ENCODE data around the gene SYPL1. TPM values are rescaled to one million over a fixed set of nuclear protein-coding genes. Genes with fewer than 3 reads are reported as not detected.
A peak's percentile ranks its signal among the peaks of the same experiment; 100 is the strongest.

SYPL1 gene
- total and polyA plus RNA-seq, 12 donors = 58.5 to 121 (median 75.1) TPM

- H3K27me3 ChIP-seq = no peaks in the 10 kb centered on the region
- no peak for TF ChIP-seq CTCF (IDR thresholded peaks at IDR 0.05)
- intact Hi-C loops (cut with DNase I) = no loop called here
- no peak for ATAC-seq
- no peak overlapping the region for H3K27ac ChIP-seq
- no peak for DNase-seq
- peaks cover 0 to 21% (median 7%) of the 10 kb centered on the region in 9 donors for H3K4me1 ChIP-seq
- H3K36me3 ChIP-seq = peaks cover 0 to 29% (median 5%) of the 10 kb centered on the region in 9 donors
- H3K9me3 ChIP-seq = peaks cover 0 to 8% (median 0%) of the 10 kb centered on the region in 11 donors
- H3K4me3 ChIP-seq = no peak overlapping the region
These were observed 27.1 kb downstream of the SYPL1 start for GRCh38 chr7:106085015-106085414.

GRCh38 chr7:106083717-106084116 lies 28.4 kb downstream of the SYPL1 start:
- peaks cover 0 to 28% (median 11%) of the 10 kb centered on the region in 9 donors for H3K4me1 ChIP-seq
- H3K27me3 ChIP-seq = no peaks in the 10 kb centered on the region
- TF ChIP-seq CTCF (IDR thresholded peaks at IDR 0.05) = no peak
- H3K4me3 ChIP-seq = no peak overlapping the region
- peaks cover 0 to 8% (median 0%) of the 10 kb centered on the region in 11 donors for H3K9me3 ChIP-seq
- ATAC-seq = peak in 2 of 8 donors; percentile 30 to 39
- WGBS, 2 donors = 77 to 84% methylated on average over 3 of the region's 3 CpGs
- DNase-seq = no peak
- H3K27ac ChIP-seq = peak overlapping the region in 1 of 10 donors; percentile 28
- H3K36me3 ChIP-seq = peaks cover 0 to 16% (median 0%) of the 10 kb centered on the region in 9 donors
- intact Hi-C loops (cut with DNase I) = no loop called here

- H3K9me3 ChIP-seq = peaks cover 0 to 8% (median 0%) of the 10 kb centered on the region in 11 donors
- peaks cover 0 to 34% (median 15%) of the 10 kb centered on the region in 9 donors for H3K4me1 ChIP-seq
- H3K36me3 ChIP-seq = peaks cover 0 to 5% (median 0%) of the 10 kb centered on the region in 9 donors
- DNase-seq = no peak
- no peak overlapping the region for H3K27ac ChIP-seq
- intact Hi-C loops (cut with DNase I) = no loop called here
- WGBS, 2 donors = 94 to 95% methylated on average over 18 of the region's 18 CpGs
- no peak for TF ChIP-seq CTCF (IDR thresholded peaks at IDR 0.05)
- no peak for ATAC-seq
- H3K27me3 ChIP-seq = no peaks in the 10 kb centered on the region
- no peak overlapping the region for H3K4me3 ChIP-seq
These were observed 29.8 kb downstream of the SYPL1 start for GRCh38 chr7:106082087-106082854.

GRCh38 chr7:106080300-106080987 lies 31.7 kb downstream of the SYPL1 start:
- H3K27ac ChIP-seq = peak overlapping the region in 1 of 10 donors; percentile 14
- DNase-seq = no peak

More at GRCh38 chr7:106080300-106080987, 31.7 kb downstream of the SYPL1 start:
- Histone ChIP-seq H3K27me3 (no peaks in the 10 kb centered on the region), H3K4me3 (no peak overlapping the region), H3K9me3 (no peaks in the 10 kb centered on the region), H3K4me1 (peaks cover 0 to 53% (median 15%) of the 10 kb centered on the region in 9 donors), H3K36me3 (no peaks in the 10 kb centered on the region)
- whole genome bisulfite sequencing, 2 donors = 76 to 81% methylated on average over 6 of the region's 6 CpGs
- TF ChIP-seq CTCF (IDR thresholded peaks at IDR 0.05) = no peak
- ATAC-seq = peak in 7 of 8 donors; percentile 33 to 91 (median 74)
- intact Hi-C loops (cut with DNase I) = no loop called here
